Transverse colon (tissue), 4 donors: ENCODE results near the gene HTT. TPM values are rescaled to one million over a fixed set of nuclear protein-coding genes. Genes with fewer than 3 reads are reported as not detected.

ENCODE experiments used
- DNase-seq: peaks from one replicate; pipeline ENCODE4 v3.0.0-alpha.2; 2019
- H3K27ac ChIP-seq, 4 donors: fragments of 200-600 bp; sonication (generic); 2 replicates each; pipeline ENCODE4 v1.5.1; 2016 to 2018; ENCODE audit warnings: inconsistent platforms in 4 of 4
- H3K27me3 ChIP-seq: fragments of 200-600 bp; sonication (generic); 2 replicates; pipeline ENCODE4 v1.5.1; 2017; ENCODE audit warnings: inconsistent platforms
- H3K36me3 ChIP-seq, 4 donors: fragments of 200-600 bp; sonication (generic); 2 replicates each; pipeline ENCODE4 v1.5.1; 2017 to 2019; ENCODE audit warnings: inconsistent platforms in 4 of 4
- H3K4me1 ChIP-seq, 4 donors: fragments of 200-600 bp; sonication (generic); 2 replicates each; pipeline ENCODE4 v1.5.1; 2017 to 2020; ENCODE audit warnings: inconsistent platforms in 4 of 4
- H3K4me3 ChIP-seq, 4 donors: fragments of 200-600 bp; sonication (generic); 1 replicate in 1 of 4; 2 replicates in 3 of 4; pipeline versions ENCODE4 v1.5.1 to v1.6.1; 2017 to 2019; ENCODE audit warnings: inconsistent platforms in 4 of 4
- H3K9me3 ChIP-seq, 2 donors: fragments of 200-600 bp; sonication (generic); 2 replicates each; pipeline ENCODE4 v1.5.1; 2017 to 2019; ENCODE audit warnings: inconsistent platforms in 2 of 2
- CTCF ChIP-seq, 5 experiments: fragments of 200-600 bp in 3 of 5; fragments of 450-650 bp in 2 of 5; sonication (generic) in 3 of 5; IDR thresholded peaks; 1 replicate in 2 of 5; 2 replicates in 3 of 5; pipeline ENCODE4 v1.5.1; 2016 to 2017; ENCODE audit warnings: antibody characterized with exemption in 5 of 5, inconsistent platforms in 3 of 5, mild to moderate bottlenecking in 2 of 5, moderate library complexity in 1 of 5
- EP300 ChIP-seq: sonication (generic); formaldehyde crosslinking; IDR thresholded peaks from one replicate; pipeline ENCODE4 v1.6.1; 2017; ENCODE audit warnings: antibody characterized with exemption, low read depth
- POLR2A ChIP-seq: fragments of 450-650 bp; IDR thresholded peaks from one replicate; pipeline ENCODE4 v1.6.1; 2016; ENCODE audit warnings: antibody characterized with exemption, mild to moderate bottlenecking, moderate library complexity
- POLR2AphosphoS5 ChIP-seq, 3 donors: sonication (generic); formaldehyde crosslinking; IDR thresholded peaks; one replicate each; pipeline ENCODE4 v1.6.1; 2016; ENCODE audit warnings: antibody characterized with exemption in 3 of 3
- whole genome bisulfite sequencing, 2 donors: methylation state at CpG; one replicate each; pipeline ENCODE4 v1.1.5; 2018; ENCODE audit warnings: low coverage in 1 of 2; 5-methylcytosine and 5-hydroxymethylcytosine counted together
- in situ Hi-C, 4 donors: fragments of 200-750 bp; cut with MboI; loops; one replicate each; pipeline versions ENCODE4 v1.15.0 to v1.15.1; 2017; ENCODE audit warnings: low sequenced_read_pairs in 3 of 4, low pct_ligation_motif_present in 1 of 4, low pct_unique_long_range_greater_than_20kb in 1 of 4
- intact Hi-C: fragments of 100-400 bp; cut with DNase I; formaldehyde crosslinking; loops from one replicate; pipeline ENCODE4 v1.15.1; 2023; ENCODE audit warnings: low total_unique reads
- total RNA-seq, 4 donors: library from RNA; depleted of rRNA; stranded (reverse); fragments of >200 nt; gene quantifications; one replicate each; pipeline ENCODE4 v1.1.0, GENCODE V29; 2016

Gene HTT
- total RNA-seq, 4 donors from 2014 or later = 40.0 to 111 (median 79.4) TPM

- Histone ChIP-seq H3K27me3 (no peaks in the 10 kb centered on the region), H3K36me3 (peaks cover 0 to 37% (median 17%) of the 10 kb centered on the region in 4 donors), H3K27ac (no peak overlapping the region), H3K4me1 (no peaks in the 10 kb centered on the region), H3K9me3 (no peaks in the 10 kb centered on the region), H3K4me3 (no peak overlapping the region)
- WGBS, 2 donors = 76 to 83% methylated on average over 4 of the region's 4 CpGs
- TF ChIP-seq EP300 (no peak), POLR2A (no peak), CTCF (IDR thresholded peaks at IDR 0.05) (no peak), POLR2AphosphoS5 (IDR thresholded peaks at IDR 0.05) (no peak)
- no peak for DNase-seq
- in situ Hi-C loops = no loop called here
- intact Hi-C loops = no loop called here
Measured at GRCh38 chr4:3192188-3192587, 117.7 kb downstream of the HTT start.

- no peak for DNase-seq
- Histone ChIP-seq H3K4me1 (no peaks in the 10 kb centered on the region), H3K4me3 (no peak overlapping the region), H3K9me3 (no peaks in the 10 kb centered on the region), H3K27ac (no peak overlapping the region), H3K27me3 (no peaks in the 10 kb centered on the region), H3K36me3 (peaks cover 0 to 31% (median 14%) of the 10 kb centered on the region in 4 donors)
- in situ Hi-C loops = no loop called here
- intact Hi-C loops = no loop called here
- WGBS, 2 donors = 93 to 99% methylated on average over 6 to 12 of the region's 12 CpGs
- TF ChIP-seq POLR2AphosphoS5 (IDR thresholded peaks at IDR 0.05) = no peak
- no peak for TF ChIP-seq EP300
- TF ChIP-seq POLR2A = no peak
- no peak for TF ChIP-seq CTCF (IDR thresholded peaks at IDR 0.05)
Measured at GRCh38 chr4:3192827-3193226, 118.3 kb downstream of the HTT start.

- Histone ChIP-seq H3K9me3 (no peaks in the 10 kb centered on the region), H3K27me3 (no peaks in the 10 kb centered on the region), H3K27ac (no peak overlapping the region), H3K36me3 (peaks cover 0 to 25% (median 10%) of the 10 kb centered on the region in 4 donors), H3K4me1 (no peaks in the 10 kb centered on the region), H3K4me3 (no peak overlapping the region)
- intact Hi-C loops = no loop called here
- 53 to 56% methylated on average over 5 to 6 of the region's 6 CpGs for WGBS, 2 donors
- in situ Hi-C loops = no loop called here
- TF ChIP-seq POLR2AphosphoS5 (IDR thresholded peaks at IDR 0.05) = no peak
- TF ChIP-seq POLR2A = no peak
- peak in 4 of 5 experiments; percentile 6 to 29 (median 28) for TF ChIP-seq CTCF (IDR thresholded peaks at IDR 0.05)
- TF ChIP-seq EP300 = no peak
- DNase-seq = no peak
Measured at GRCh38 chr4:3193531-3194203, 119.2 kb downstream of the HTT start.

- in situ Hi-C loops = no loop called here
- H3K4me1 ChIP-seq = no peaks in the 10 kb centered on the region
- WGBS, 2 donors = 91 to 92% methylated on average over 6 to 7 of the region's 7 CpGs
- no peaks in the 10 kb centered on the region for H3K9me3 ChIP-seq
- intact Hi-C loops = no loop called here
- H3K36me3 ChIP-seq = peaks cover 0 to 24% (median 8%) of the 10 kb centered on the region in 4 donors
- DNase-seq = no peak
- no peak overlapping the region for H3K4me3 ChIP-seq
- no peak overlapping the region for H3K27ac ChIP-seq
- no peaks in the 10 kb centered on the region for H3K27me3 ChIP-seq
- TF ChIP-seq POLR2A = no peak
- no peak for TF ChIP-seq POLR2AphosphoS5 (IDR thresholded peaks at IDR 0.05)
- TF ChIP-seq EP300 = no peak
- TF ChIP-seq CTCF (IDR thresholded peaks at IDR 0.05) = no peak
Measured at GRCh38 chr4:3196670-3197359, 122.3 kb downstream of the HTT start.
